GM19468 (cell line): ENCODE data around the gene ERG.

ENCODE experiments used
- ATAC-seq: cut with Tn5 transposase; IDR thresholded peaks from one replicate; pipeline ENCODE4 v1.9.1; 2021; ENCODE audit warnings: mild to moderate bottlenecking, moderate library complexity, moderate number of reproducible peaks; ENCODE audit not compliant: unreplicated experiment; ENCODE audit errors: extremely low read depth

The ERG gene

DNA sequence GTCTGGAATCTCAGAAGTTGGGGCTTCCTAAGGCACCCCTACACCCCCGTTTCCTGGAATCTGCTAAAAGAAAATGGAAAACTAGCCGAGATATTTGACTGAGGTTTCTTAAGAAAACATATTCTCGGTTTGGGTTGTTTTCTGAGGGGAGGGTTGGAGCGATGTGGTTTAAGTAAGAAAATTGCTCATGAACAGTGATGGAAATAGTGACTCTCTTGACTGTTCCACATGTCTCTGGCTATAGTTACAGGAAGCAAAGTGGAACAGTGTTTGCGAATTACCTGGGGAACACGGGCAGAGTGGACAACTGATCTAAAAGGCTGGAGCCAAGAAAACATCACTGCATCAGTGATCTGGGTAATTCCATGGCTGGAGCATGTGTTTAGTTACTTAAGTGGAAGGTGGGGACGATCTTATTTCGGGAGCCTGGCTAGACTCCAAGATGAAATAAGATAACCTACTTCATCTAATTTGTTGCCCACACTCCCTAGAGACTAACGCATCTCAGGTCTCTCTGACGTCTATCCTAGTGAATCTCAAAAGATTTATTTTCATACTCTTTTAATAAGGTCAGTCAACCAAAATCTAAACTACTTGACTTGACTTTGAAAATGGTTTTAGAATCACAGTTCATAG lies 149.0 kb downstream of the ERG start:
- no peak for ATAC-seq

DNA sequence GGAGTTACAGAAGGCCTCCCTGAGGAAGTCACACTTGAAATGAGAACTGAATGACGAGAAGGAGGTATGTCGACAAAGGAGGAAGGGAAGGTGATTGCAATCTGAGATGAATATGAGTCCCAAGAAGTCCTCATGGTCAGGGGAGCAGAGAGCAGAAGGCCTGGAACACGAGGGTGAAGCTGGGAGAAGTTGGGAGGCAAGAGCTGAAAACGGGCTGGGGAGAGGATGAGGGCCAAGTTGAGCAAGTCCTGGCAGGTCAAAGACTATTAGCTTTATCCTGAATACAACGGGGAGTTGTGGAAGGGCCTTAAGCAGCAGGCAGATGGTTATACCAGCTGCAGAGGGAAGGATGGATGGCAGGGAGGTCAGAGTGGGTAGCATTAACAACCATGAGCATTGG lies 152.0 kb downstream of the ERG start:
- ATAC-seq: no peak

DNA sequence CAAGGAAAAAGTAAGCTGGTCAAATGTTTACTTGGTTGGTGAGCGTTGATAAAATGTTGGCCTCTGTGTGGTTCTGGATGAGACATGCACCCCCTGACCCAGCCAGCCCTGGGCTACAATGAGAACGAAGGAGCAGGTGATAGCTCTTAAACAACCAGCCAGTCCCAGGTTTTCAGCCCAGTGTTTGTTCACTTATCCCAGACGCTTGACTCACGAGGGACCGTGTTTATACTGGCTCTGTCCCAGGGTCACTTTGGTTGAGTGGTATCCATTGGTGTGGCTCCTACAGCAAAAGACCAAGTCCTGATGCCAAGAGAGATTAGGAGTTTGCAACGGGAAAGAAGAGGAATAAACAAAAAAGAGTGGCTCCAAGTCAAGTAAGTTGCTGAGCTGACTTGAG lies 154.6 kb downstream of the ERG start:
- ATAC-seq: no peak

DNA sequence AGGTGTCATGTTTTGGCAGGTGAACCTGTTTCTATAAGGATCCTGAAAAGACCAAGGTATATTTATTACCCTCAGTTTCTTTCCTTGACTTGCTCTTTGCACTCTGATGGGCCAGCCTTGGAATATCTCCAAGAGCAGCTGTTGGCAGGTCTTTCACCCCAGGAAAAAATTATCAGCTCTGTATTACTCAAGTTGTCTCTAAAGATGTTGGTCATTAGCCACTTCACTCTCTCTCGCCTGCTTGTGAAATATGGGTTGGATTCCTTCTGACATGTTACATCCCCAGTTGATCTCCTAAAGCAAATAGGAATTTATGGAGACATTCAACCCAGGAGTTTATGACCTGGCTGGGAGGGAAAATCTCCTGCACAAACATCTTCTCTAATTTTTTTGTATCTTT lies 155.5 kb downstream of the ERG start:
- ATAC-seq: no peak

DNA sequence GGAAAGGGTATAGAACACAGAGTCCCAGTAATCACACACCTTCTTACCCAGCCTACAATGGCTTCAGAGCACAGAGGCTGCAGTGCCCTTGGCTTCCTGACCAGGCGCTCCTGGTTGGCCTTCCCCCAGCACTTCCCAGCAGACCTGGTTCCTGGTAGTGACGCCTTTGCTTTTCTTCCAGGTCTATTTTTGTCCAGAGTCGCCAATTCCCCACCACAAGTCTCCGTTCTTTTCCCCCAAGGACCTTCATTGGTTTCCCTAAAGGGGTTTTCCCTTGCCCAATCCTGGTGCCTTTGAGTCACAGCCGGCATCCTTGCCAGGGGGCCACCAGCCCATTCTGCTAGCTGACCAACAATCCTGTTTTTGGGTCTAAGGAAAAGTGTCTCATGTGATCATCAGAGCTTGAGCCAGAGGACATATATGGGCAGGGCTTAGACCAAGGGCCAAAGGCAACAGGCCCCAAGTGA lies 156.7 kb downstream of the ERG start:
- ATAC-seq: no peak

DNA sequence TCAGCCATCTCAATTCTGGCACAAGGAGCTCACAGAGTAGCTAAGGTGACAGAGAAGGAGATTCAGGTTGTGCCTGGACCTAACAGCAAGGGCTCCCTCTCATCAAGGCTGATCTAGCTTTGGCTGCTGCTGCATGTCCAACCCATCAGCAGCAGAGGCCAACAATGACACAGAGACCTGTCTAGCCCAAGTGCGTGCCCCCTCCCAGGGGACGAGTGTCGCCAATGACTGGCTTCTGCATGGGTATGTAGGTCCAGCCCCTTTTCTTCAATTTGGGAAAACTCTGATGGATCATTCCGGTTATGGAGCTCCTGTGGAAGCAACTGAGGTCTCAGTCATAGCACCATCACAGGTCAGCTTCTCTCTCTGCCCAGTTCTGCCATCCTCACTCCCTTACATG lies 158.1 kb downstream of the ERG start:
- ATAC-seq: no peak

DNA sequence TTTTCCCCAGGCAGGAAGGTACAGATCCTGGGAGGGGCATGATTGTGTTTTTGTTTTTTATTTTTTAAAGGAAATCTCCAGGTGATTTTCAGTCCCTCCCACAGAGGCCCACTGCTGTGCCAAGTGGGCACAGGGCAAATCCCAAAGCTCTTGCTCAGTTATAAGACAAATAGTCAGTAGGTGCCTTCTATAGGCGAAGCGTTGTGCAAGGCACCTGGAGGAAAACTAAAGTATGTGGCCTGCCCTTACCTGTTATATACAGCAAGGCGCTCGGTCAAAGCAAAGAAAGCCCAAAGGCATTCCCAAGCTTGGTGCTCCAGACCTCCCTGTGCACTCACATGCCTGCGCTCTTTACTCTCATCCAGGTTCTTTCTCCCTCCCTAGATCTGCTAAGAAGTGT lies 160.5 kb downstream of the ERG start:
- no peak for ATAC-seq

DNA sequence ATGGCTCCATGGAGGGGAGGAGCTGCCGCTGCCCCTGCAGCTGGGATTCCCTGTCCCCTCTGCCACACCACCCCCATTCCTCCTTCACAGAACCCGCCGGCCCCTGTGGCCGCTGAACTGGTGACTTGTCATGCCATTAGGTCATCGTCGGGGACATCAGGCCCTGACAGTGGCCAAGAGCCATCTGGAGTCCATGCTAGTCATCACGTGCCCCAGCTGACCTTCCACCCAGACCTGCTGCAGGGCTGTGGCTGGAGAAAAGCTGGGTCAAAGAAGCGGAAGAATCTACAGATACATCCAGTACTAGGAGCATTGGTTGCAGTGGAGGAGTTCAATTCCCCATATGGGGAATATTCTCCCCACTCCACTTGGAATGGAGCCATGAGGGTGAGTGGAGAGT lies 163.4 kb downstream of the ERG start:
- ATAC-seq: no peak

DNA sequence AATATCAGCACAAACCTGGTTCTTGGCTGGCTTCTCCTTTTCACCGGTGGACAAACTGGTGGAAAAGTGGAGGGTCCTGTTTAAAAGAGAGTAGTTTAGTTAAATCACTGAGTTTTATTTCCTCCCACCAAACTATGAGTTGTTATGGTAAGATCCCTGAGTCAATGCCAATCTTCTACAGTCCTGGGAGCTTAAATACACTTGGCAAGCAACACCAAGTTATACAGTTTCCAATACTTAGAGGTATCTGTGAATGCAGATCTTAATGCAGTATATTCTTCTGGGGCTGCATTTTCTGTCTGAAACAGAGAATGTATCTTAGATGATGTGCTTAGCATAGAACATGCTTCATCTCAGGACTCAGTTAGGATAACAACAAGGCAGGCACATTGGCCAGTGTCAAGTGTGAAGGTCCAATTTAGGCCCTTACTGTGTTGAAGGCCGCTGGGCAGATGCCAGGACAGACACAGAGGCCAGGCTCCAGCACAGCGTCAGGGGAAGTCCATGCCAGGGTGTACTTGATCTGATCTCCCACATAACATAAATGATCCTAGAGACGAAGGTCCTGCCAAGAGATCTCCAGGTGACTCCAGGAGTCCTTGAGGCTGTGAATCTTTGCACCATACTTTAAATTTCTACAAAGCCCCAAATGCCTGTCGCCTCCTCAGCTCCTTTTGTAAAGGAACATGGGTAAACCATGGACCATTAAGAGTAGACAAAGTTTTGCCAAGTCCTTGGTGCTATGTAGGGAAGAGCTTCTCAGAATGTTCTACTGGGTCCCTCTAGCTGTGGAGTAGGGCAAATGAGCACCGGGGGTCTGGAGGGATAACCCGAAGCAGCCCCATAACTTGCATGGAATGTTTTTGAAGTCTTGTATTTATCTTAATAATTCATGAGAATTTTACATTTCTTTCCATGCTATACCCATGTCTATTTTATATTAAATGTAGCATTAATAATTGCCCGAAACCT lies 164.7 kb downstream of the ERG start:
- no peak for ATAC-seq

DNA sequence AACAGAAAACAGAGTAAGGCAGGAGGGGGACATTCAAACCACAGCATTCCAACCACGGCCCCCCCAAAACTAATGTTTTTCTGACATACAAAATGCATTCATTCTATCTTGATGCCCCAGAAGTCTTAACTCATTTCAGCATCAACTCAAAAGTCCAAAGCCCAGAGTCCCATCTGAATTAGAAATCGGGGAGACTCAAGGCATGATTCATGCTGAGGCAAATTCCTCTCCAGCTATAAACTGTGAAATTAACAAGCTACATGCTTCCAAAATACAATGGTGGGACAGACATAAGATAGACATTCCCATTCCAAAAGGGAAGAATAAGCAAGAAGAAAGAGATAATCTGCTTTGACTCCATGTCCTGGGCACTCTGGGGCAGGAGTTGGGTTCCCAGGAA lies 167.6 kb downstream of the ERG start:
- no peak for ATAC-seq
